ENCODE results near the gene PDE2A.

The PDE2A gene

GRCh38 chr11:72647882-72648281 is 26.3 kb downstream of the PDE2A start:
- no peaks in the 10 kb centered on the region for H3K27me3 ChIP-seq (replicated peaks; ENCODE audit: control insufficient read depth, insufficient read depth, low read length)
- no peaks in the 10 kb centered on the region for H3K36me3 ChIP-seq (ENCODE audit: control insufficient read depth, insufficient read depth, low read length)
- TF ChIP-seq CTCF (IDR thresholded peaks at IDR 0.05; ENCODE audit: insufficient read depth, low read length, poor library complexity, severe bottlenecking) = no peak
- H3K4me3 ChIP-seq (replicated peaks; ENCODE audit: low read depth, low read length) = no peak overlapping the region
- DNase-seq (ENCODE audit: extremely low read depth, insufficient read length) = no peak

- TF ChIP-seq CTCF (IDR thresholded peaks at IDR 0.05; ENCODE audit: insufficient read depth, low read length, poor library complexity, severe bottlenecking) = no peak
- H3K4me3 ChIP-seq (replicated peaks; ENCODE audit: low read depth, low read length) = no peak overlapping the region
- peaks cover 2% of the 10 kb centered on the region; the same call in 1 of the 2 replicates for H3K27me3 ChIP-seq (replicated peaks; ENCODE audit: control insufficient read depth, insufficient read depth, low read length)
- no peak for DNase-seq (ENCODE audit: extremely low read depth, insufficient read length)
- no peaks in the 10 kb centered on the region for H3K36me3 ChIP-seq (ENCODE audit: control insufficient read depth, insufficient read depth, low read length)
These were observed 27.8 kb downstream of the PDE2A start for GRCh38 chr11:72646472-72646871.

- H3K36me3 ChIP-seq (ENCODE audit: control insufficient read depth, insufficient read depth, low read length) = no peaks in the 10 kb centered on the region
- DNase-seq (ENCODE audit: extremely low read depth, insufficient read length) = no peak
- no peak overlapping the region for H3K4me3 ChIP-seq (replicated peaks; ENCODE audit: low read depth, low read length)
- peaks cover 2% of the 10 kb centered on the region; the same call in 1 of the 2 replicates for H3K27me3 ChIP-seq (replicated peaks; ENCODE audit: control insufficient read depth, insufficient read depth, low read length)
- no peak for TF ChIP-seq CTCF (IDR thresholded peaks at IDR 0.05; ENCODE audit: insufficient read depth, low read length, poor library complexity, severe bottlenecking)
These were observed 28.2 kb downstream of the PDE2A start for GRCh38 chr11:72646024-72646423.

GRCh38 chr11:72643547-72643946 is 30.7 kb downstream of the PDE2A start:
- no peak for TF ChIP-seq CTCF (IDR thresholded peaks at IDR 0.05; ENCODE audit: insufficient read depth, low read length, poor library complexity, severe bottlenecking)
- H3K4me3 ChIP-seq (replicated peaks; ENCODE audit: low read depth, low read length) = no peak overlapping the region
- H3K36me3 ChIP-seq (ENCODE audit: control insufficient read depth, insufficient read depth, low read length) = no peaks in the 10 kb centered on the region
- DNase-seq (ENCODE audit: extremely low read depth, insufficient read length) = no peak
- peaks cover 2% of the 10 kb centered on the region for H3K27me3 ChIP-seq (replicated peaks; ENCODE audit: control insufficient read depth, insufficient read depth, low read length)

- peaks cover 2% of the 10 kb centered on the region for H3K27me3 ChIP-seq (replicated peaks; ENCODE audit: control insufficient read depth, insufficient read depth, low read length)
- peak; percentile 80 for TF ChIP-seq CTCF (IDR thresholded peaks at IDR 0.05; ENCODE audit: insufficient read depth, low read length, poor library complexity, severe bottlenecking)
- peak; percentile 75 for DNase-seq (ENCODE audit: extremely low read depth, insufficient read length)
- peak overlapping the region; percentile 34 for H3K4me3 ChIP-seq (replicated peaks; ENCODE audit: low read depth, low read length)
- no peaks in the 10 kb centered on the region for H3K36me3 ChIP-seq (ENCODE audit: control insufficient read depth, insufficient read depth, low read length)
These were observed 31.2 kb downstream of the PDE2A start for GRCh38 chr11:72642884-72643522.
